HG03139 (cell line): ENCODE results near the gene SHISAL1.

Experiments
- ATAC-seq: cut with Tn5 transposase; IDR thresholded peaks from one replicate; pipeline ENCODE4 v1.9.1; 2021; ENCODE audit not compliant: unreplicated experiment

SHISAL1 gene

GRCh38 chr22:44344407-44344806 is 31.7 kb upstream of the SHISAL1 start:
- no peak for ATAC-seq

- no peak for ATAC-seq
Observed at GRCh38 chr22:44342347-44342956, 29.7 kb upstream of the SHISAL1 start.

DNA sequence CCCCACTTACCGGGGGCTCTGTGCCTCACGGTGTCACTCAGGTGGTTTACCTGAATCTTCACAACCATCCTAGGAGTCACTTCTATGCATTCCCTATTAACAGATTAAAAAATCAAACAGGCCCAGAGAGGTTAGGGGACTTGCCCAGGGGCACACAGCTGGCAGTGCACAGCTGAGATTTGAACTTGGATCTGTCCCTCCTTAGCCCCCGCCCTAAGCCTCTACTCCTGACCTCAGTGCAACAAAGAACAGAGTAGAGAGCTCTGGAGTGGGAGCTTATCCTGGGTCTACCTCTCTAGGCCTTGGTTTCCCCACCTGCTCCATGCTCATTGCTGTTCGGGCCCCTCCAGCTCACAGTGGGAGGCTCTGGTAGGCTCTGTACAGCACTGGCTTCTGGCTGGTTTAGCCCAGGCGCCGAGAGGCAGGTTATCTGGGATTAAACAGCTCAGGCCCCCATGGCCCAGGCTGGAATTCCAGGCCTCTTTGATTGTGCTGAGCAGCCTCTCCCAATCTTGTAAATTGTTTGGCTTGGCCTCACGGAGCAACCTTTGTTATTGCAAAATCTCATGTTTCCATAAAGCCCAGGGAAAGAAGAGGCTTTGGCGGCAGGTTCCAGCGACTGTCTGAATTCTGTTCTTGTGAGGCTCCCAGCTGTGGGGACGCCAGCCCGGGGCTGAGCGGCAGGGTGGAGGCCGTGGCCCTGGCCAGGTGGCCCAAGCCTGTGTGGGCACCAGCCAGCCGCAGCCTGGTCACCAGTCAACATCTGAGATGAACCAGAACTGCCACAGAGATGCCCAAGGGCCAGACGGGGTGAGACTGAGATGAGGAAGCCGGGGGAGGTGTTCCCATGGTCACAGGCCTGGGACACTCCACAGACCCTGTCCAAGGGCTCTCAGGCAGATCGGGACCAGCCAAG is 28.9 kb upstream of the SHISAL1 start:
- ATAC-seq = no peak

GRCh38 chr22:44340271-44341239 is 27.8 kb upstream of the SHISAL1 start:
- ATAC-seq = no peak

DNA sequence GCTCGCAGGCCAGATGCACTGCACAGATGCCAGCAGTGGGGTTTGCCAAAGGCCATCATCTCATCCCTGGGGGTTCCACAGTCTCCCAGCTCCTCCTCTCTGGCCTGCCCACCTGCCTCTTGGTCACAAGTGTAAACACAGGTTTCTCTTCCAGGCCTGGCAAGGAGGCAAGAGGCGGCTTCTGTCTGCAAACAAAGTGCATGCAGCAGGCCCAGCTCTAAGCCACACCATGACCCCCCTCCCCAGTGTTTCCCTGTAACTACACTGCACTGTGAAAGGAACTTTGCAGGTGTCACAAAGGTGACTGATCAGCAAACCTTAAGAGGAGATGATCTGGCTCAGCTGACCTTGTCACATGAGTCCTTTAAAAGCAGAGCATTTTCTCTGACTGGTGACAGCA is 26.2 kb upstream of the SHISAL1 start:
- no peak for ATAC-seq

DNA sequence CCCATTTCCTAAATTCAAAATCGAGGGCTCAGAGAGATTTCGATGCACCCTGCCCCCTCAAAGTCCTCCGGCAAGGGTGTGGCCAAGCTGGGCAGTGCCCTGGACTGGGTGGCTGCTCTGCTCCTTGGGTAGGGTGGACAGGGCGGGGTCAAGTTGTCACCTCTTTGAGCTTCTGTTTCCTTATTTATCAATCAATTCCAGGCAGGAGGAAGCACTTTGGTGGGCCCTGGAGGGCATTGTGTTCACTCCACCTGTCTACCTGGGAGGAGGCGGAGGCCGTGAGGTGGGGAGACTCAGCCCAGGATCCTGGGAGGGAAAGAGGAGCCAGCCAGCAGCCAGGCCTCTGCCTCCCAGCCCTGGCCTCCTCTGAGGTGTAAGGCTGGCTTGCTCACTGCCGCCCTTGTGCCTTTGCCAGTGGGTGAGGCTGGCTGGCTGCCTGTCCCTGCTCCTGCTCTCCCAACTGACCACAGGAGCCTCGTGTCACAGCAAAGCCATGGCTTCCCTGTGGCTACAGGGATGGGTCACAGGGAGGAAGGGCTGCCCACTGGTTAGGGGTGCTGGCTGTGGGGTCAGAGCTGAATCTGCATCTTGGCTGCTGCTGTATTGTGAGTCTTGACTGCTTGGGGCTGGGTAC is 25.5 kb upstream of the SHISAL1 start:
- no peak for ATAC-seq

DNA sequence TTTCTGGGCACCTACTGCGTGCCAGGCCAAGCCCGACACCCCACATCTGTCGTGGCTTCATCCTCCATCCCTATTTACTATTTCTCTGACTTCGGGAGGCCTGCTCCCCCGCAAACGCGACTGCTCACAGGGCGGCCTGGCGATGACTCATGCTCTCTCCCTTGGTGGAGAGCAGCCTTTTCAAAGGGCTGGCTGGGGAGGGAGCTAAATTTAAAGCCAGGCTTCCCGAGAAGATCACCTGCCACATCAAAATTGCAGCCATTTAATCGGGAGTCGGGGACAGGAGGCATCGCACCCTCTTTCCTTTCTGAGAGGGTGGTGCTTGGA is 24.9 kb upstream of the SHISAL1 start:
- ATAC-seq = no peak

GRCh38 chr22:44336962-44337677 is 24.4 kb upstream of the SHISAL1 start:
- ATAC-seq = no peak

- no peak for ATAC-seq
Observed at GRCh38 chr22:44335903-44336803, 23.4 kb upstream of the SHISAL1 start.

GRCh38 chr22:44335066-44335839 is 22.5 kb upstream of the SHISAL1 start:
- ATAC-seq = no peak

DNA sequence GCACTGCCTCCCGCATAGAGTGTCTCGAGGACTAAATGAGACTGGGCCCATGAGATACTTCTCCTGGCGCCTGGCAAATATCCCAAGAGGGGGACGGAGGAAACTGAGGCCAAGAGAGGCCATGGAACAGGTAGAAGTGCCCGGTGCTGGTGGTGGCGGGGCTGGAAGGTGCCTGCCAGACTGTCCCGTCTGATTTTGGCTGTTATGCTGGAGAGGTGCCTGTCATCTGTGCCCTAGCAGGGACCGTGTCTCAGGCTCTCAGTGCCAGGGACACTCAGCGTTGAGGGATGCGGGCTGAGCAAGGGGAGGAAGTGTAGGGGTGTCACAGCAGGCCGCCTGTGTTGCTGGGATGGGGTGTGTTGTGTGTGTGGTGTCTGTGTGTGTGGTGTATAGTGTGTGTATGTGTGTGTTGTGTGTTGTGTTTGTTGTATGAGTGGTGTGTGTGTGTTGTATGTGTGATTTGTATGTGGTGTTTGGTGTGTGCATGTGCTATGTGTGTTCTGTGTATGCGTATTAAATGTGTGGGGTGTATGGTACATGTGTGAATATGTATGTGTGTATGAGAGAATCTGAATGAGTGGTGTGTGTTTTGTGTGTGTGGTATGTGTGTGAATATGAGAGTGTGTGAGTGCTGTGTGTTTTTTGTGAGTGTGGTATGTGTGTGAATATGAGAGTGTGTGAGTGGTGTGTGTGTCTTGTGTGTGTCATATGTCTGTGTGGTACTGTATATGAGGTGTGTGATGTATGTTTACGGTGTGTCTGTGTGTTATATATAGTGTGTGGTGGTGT is 21.3 kb upstream of the SHISAL1 start:
- no peak for ATAC-seq

DNA sequence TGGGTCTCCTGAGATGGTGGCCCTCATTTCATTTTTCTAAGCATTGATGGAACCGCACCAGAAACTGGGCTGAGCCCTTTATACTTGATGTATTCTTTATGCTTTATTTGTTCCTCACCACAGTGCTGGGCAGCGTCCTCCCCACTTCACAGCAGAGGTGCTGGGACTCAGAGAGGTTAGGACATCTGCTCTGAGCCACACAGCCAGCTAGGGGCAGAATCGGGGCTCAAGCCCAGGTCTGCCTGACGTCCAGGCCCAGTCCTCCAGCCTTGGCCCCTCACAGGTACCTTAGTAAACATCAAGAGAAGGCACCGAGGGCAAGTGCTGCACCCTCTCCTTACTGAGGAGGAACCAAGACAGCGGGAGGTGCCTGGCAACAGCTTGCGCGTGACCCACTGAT is 20.2 kb upstream of the SHISAL1 start:
- ATAC-seq = no peak

- no peak for ATAC-seq
Observed at GRCh38 chr22:44331881-44332714, 19.3 kb upstream of the SHISAL1 start.

DNA sequence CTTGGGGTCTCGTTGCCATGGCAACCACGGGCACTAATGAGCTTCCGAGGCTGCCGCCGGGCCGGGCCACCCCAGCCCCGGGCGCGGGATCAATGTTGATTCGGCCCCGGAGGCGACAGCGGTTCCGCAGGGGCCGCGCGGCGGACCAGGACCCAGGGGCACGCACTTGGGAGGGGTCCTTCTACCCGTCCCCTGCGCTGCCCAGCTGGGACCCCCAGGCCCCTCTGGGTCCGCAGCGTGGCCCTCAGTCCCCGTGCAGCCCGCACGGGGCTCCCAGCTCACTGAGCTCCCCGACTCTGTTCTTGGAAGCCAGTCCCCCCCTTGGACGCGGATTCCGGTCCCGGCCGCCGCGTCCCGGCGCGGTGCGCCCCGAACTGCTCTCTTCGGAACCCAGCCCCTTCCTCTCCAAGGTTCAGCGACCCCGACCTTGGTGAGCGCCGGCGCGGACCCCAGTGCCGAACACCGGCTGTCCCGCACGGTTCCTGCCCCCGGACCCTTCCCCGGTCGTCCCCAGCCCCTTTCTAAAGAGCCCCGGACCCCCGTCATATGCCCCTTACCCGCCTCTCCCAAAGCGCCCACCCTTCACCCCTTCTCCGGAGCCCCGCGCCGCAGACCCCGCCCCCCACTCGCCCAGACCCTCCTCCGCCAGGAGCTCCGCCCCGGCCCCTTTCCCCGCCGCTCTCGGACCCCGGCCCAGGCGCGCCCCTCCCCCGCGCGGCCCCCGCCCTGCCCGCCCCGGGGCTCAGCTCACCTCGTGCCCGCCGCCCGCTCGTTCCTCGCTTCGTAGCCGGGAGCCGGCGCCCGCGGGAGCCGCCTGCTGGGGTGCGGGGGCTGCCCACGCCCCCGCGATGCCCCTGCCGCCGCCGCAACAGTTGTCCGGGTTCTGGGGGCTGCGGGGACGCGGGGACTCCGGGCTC is 18.3 kb upstream of the SHISAL1 start:
- ATAC-seq = no peak

- no peak for ATAC-seq
Observed at GRCh38 chr22:44330188-44330743, 17.5 kb upstream of the SHISAL1 start.
